ENCODE results near the gene DCAF16.

DCAF16 gene

GRCh38 chr4:17770845-17771244 lies 39.7 kb downstream of the DCAF16 start:
- TF ChIP-seq CTCF (IDR thresholded peaks at IDR 0.05; ENCODE audit: insufficient read depth, low read length, poor library complexity, severe bottlenecking): no peak
- no peak overlapping the region for H3K4me3 ChIP-seq (replicated peaks; ENCODE audit: low read depth, low read length)
- DNase-seq (ENCODE audit: extremely low read depth, insufficient read length): no peak
- no peaks in the 10 kb centered on the region for H3K36me3 ChIP-seq (ENCODE audit: control insufficient read depth, insufficient read depth, low read length)
- no peaks in the 10 kb centered on the region for H3K27me3 ChIP-seq (replicated peaks; ENCODE audit: control insufficient read depth, insufficient read depth, low read length)

GRCh38 chr4:17769406-17770174 lies 41.0 kb downstream of the DCAF16 start:
- no peak for TF ChIP-seq CTCF (IDR thresholded peaks at IDR 0.05; ENCODE audit: insufficient read depth, low read length, poor library complexity, severe bottlenecking)
- no peak for DNase-seq (ENCODE audit: extremely low read depth, insufficient read length)
- Histone ChIP-seq H3K27me3 (replicated peaks; ENCODE audit: control insufficient read depth, insufficient read depth, low read length) (no peaks in the 10 kb centered on the region), H3K4me3 (replicated peaks; ENCODE audit: low read depth, low read length) (no peak overlapping the region), H3K36me3 (ENCODE audit: control insufficient read depth, insufficient read depth, low read length) (no peaks in the 10 kb centered on the region)

DNA sequence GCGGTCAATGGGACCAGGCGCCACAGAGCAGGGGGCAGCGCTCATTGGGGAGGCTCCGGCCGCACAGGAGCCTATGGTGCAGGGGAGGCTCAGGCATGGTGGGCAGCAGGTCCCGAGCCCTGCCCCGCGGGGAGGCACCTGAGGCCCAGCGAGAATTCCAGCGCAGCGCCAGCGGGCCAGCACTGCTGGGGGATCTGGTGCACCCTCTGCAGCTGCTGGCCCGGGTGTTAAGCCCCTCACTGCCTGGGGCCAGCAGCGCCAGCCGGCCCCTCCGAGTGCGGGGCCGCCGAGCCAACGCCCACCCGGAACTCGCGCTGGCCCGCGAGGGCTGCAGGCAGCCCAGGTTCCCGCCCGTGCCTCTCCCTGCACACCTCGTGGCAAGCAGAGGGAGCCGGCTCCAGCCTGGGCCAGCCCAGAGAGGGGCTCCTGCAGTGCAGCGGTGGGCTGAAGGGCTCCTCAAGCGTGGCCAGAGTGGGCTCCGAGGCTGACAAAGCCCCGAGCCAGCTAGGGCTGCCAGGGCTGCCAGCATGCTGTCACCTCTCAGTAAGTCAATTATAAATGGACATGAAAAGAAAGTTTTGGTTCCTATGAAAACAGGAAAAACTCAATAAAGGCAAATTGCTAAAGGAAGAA lies 43.6 kb downstream of the DCAF16 start:
- TF ChIP-seq CTCF (IDR thresholded peaks at IDR 0.05; ENCODE audit: insufficient read depth, low read length, poor library complexity, severe bottlenecking): no peak
- no peaks in the 10 kb centered on the region for H3K27me3 ChIP-seq (replicated peaks; ENCODE audit: control insufficient read depth, insufficient read depth, low read length)
- DNase-seq (ENCODE audit: extremely low read depth, insufficient read length): no peak
- H3K4me3 ChIP-seq (replicated peaks; ENCODE audit: low read depth, low read length): no peak overlapping the region
- H3K36me3 ChIP-seq (ENCODE audit: control insufficient read depth, insufficient read depth, low read length): no peaks in the 10 kb centered on the region

DNA sequence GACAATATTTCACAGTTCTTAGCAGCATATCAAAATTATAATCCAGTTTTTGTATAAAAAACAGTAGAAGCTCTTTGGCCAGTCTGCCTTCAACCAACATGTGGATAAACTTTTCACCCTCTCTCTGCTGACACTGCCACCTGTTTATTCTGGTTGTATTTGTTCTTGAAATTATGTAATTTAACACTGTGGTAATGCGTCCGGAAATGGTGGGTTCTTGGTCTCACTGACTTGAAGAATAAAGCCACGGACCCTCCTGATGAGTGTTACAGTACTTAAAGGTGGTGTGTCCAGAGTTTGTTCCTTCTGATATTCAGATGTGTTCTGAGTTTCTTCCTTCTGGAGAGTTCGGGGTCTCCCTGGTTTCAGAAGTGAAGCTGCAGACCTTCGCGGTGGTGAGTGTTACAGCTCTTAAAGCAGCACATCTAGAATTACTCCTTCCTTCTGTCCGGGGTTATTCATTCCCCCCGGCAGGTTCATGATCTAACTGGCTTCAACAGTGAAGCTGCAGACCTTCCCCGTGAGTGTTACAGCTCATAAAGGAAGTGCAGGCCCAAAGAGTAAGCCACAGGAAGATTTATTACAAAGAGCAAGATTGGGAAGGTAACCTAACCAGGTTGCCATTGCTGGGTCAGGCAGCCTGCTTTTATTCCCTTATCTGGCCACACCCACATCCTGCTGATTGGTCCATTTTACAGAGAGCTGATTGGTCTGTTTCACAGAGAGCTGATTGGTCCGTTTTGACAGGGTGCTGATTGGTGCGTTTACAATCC lies 44.9 kb downstream of the DCAF16 start:
- no peaks in the 10 kb centered on the region for H3K36me3 ChIP-seq (ENCODE audit: control insufficient read depth, insufficient read depth, low read length)
- DNase-seq (ENCODE audit: extremely low read depth, insufficient read length): no peak
- no peaks in the 10 kb centered on the region for H3K27me3 ChIP-seq (replicated peaks; ENCODE audit: control insufficient read depth, insufficient read depth, low read length)
- H3K4me3 ChIP-seq (replicated peaks; ENCODE audit: low read depth, low read length): no peak overlapping the region
- no peak for TF ChIP-seq CTCF (IDR thresholded peaks at IDR 0.05; ENCODE audit: insufficient read depth, low read length, poor library complexity, severe bottlenecking)

DNA sequence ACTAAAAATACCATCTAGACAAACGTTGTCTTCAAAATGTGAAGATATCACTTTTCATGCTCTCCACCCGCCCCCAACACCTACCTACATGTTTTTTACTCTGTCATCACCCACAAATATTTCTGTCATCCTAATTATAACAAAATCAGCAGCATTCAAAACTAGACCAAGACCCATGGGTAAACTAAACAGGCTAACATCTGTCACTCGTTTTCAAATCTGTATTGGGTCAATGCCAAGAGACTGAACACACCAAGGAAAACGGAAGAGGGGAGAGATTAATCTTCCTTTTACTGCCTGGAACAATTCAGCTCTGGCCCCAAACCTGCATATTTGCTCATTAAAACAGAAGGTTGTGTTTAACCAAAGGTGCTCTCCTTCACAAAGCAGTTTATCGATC lies 46.6 kb downstream of the DCAF16 start:
- no peak for DNase-seq (ENCODE audit: extremely low read depth, insufficient read length)

More for the DNA sequence above, 46.6 kb downstream of the DCAF16 start:
- no peak for TF ChIP-seq CTCF (IDR thresholded peaks at IDR 0.05; ENCODE audit: insufficient read depth, low read length, poor library complexity, severe bottlenecking)
- H3K36me3 ChIP-seq (ENCODE audit: control insufficient read depth, insufficient read depth, low read length): no peaks in the 10 kb centered on the region
- H3K4me3 ChIP-seq (replicated peaks; ENCODE audit: low read depth, low read length): no peak overlapping the region
- H3K27me3 ChIP-seq (replicated peaks; ENCODE audit: control insufficient read depth, insufficient read depth, low read length): no peaks in the 10 kb centered on the region
